ENCODE results near the gene ZNF397.

- TF ChIP-seq, protein P1, sequence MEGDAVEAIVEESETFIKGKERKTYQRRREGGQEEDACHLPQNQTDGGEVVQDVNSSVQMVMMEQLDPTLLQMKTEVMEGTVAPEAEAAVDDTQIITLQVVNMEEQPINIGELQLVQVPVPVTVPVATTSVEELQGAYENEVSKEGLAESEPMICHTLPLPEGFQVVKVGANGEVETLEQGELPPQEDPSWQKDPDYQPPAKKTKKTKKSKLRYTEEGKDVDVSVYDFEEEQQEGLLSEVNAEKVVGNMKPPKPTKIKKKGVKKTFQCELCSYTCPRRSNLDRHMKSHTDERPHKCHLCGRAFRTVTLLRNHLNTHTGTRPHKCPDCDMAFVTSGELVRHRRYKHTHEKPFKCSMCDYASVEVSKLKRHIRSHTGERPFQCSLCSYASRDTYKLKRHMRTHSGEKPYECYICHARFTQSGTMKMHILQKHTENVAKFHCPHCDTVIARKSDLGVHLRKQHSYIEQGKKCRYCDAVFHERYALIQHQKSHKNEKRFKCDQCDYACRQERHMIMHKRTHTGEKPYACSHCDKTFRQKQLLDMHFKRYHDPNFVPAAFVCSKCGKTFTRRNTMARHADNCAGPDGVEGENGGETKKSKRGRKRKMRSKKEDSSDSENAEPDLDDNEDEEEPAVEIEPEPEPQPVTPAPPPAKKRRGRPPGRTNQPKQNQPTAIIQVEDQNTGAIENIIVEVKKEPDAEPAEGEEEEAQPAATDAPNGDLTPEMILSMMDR (IDR thresholded peaks at IDR 0.05; ENCODE audit: extremely low read depth in 1 of 2, insufficient read depth in 1 of 2, low read depth in 1 of 2, low read length in 2 of 2), result no peak
- TF ChIP-seq MYC (IDR thresholded peaks at IDR 0.05; ENCODE audit: low read depth, low read length), result no peak
Observed at GRCh38 chr18:35240664-35241447, at the start of gene ZNF397.

Measured in endothelial cell of umbilical vein (primary cell).